ENCODE results near the gene POC1B.
A peak's percentile ranks its signal among the peaks of the same experiment; 100 is the strongest.

The POC1B gene

DNA sequence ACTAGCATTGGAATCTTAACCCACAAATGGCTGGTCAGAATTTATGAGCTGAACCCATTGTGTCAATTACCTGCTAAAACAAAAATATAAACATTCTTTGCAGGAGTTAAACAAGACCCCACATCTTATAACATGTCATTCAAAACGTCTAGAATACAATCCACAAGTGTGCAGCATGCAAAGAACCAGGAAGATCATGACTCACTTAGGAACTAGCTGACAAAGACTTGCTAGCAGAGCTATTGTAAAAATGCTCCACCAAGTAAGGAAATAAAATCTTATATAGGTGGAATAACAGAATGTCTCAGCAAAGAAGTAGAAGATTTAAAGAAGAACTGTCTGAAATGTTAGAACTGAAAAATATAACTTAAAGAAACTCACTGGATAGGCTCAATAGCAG lies 26.5 kb upstream of the POC1B start:
- Histone ChIP-seq H3K9me3 (replicated peaks; ENCODE audit: low read length) (no peaks in the 10 kb centered on the region), H3K27me3 (ENCODE audit: control insufficient read depth, insufficient read depth, low read length) (no peaks in the 10 kb centered on the region), H3K9ac (ENCODE audit: low read depth, low read length) (no peak overlapping the region), H3K4me2 (ENCODE audit: low read length) (no peak overlapping the region), H3K4me1 (ENCODE audit: control insufficient read depth, insufficient read depth, low read length) (no peaks in the 10 kb centered on the region), H3K4me3 (ENCODE audit: low read length) (no peak overlapping the region), H3K36me3 (ENCODE audit: insufficient read depth, low read length) (no peaks in the 10 kb centered on the region)

- H3K4me1 ChIP-seq (ENCODE audit: control insufficient read depth, insufficient read depth, low read length), result no peaks in the 10 kb centered on the region
- H3K36me3 ChIP-seq (ENCODE audit: insufficient read depth, low read length), result no peaks in the 10 kb centered on the region
- H3K4me2 ChIP-seq (ENCODE audit: low read length), result no peak overlapping the region
- H3K9ac ChIP-seq (ENCODE audit: low read depth, low read length), result no peak overlapping the region
- no peak overlapping the region for H3K4me3 ChIP-seq (ENCODE audit: low read length)
- H3K27me3 ChIP-seq (ENCODE audit: control insufficient read depth, insufficient read depth, low read length), result no peaks in the 10 kb centered on the region
- H3K9me3 ChIP-seq (replicated peaks; ENCODE audit: low read length), result no peaks in the 10 kb centered on the region
Observed at GRCh38 chr12:89551747-89552146, 25.9 kb upstream of the POC1B start.

- Histone ChIP-seq H3K4me1 (ENCODE audit: control insufficient read depth, insufficient read depth, low read length) (peaks cover 28% of the 10 kb centered on the region), H3K27me3 (ENCODE audit: control insufficient read depth, insufficient read depth, low read length) (no peaks in the 10 kb centered on the region), H3K36me3 (ENCODE audit: insufficient read depth, low read length) (no peaks in the 10 kb centered on the region), H3K9ac (ENCODE audit: low read depth, low read length) (no peak overlapping the region), H3K4me3 (ENCODE audit: low read length) (no peak overlapping the region), H3K9me3 (replicated peaks; ENCODE audit: low read length) (no peaks in the 10 kb centered on the region), H3K4me2 (ENCODE audit: low read length) (no peak overlapping the region)
Observed at GRCh38 chr12:89547101-89547500, 21.3 kb upstream of the POC1B start.

DNA sequence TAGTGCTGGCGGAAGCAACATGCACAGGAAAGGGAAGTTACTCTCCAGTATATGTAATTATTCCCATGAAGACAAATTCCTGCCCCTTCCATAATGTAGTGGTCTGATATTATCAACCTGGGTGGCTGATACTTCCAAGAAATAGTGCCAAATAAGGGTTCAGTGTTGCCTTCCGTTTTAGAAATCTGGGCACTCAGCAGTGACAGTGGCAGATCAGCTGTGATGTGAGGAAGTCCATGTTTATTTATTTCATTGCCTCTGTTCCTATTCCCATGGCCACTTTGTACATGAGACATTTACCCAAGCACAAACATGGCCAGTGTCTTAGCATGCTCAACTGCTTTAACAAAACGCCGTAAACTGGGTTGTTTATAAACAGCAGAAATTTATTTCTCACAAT lies 20.3 kb upstream of the POC1B start:
- Histone ChIP-seq H3K4me2 (ENCODE audit: low read length) (no peak overlapping the region), H3K9me3 (replicated peaks; ENCODE audit: low read length) (no peaks in the 10 kb centered on the region), H3K36me3 (ENCODE audit: insufficient read depth, low read length) (no peaks in the 10 kb centered on the region), H3K9ac (ENCODE audit: low read depth, low read length) (no peak overlapping the region), H3K27me3 (ENCODE audit: control insufficient read depth, insufficient read depth, low read length) (no peaks in the 10 kb centered on the region), H3K4me3 (ENCODE audit: low read length) (no peak overlapping the region), H3K4me1 (ENCODE audit: control insufficient read depth, insufficient read depth, low read length) (peaks cover 28% of the 10 kb centered on the region)

DNA sequence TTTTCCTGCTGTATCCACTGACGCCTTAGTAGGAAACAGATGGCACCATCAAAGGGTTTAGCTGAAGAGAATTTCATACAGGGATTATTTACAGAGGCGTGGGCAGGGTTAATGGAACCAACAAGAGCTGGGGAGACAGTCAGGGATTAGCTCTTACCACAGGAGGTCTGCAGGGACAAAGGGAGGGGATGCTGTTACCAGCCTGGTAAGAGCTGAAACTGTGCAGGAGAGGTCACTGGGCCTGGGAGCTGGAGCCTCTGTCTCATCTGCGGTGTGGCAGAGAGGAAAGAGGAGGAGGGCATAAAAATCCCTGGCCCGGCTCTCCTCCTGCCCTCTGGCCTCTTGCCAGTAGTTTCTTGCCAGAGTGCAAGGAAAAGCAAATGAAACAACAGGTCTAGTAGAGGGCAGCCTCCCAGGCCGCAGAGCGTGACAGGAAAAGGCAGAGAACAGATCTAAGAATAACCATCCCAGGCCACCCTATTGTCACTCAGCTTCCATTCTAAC lies 18.9 kb upstream of the POC1B start:
- no peaks in the 10 kb centered on the region for H3K36me3 ChIP-seq (ENCODE audit: insufficient read depth, low read length)
- H3K27me3 ChIP-seq (ENCODE audit: control insufficient read depth, insufficient read depth, low read length), result no peaks in the 10 kb centered on the region
- H3K4me2 ChIP-seq (ENCODE audit: low read length), result peak overlapping the region; percentile 11
- no peaks in the 10 kb centered on the region for H3K9me3 ChIP-seq (replicated peaks; ENCODE audit: low read length)
- peaks cover 28% of the 10 kb centered on the region for H3K4me1 ChIP-seq (ENCODE audit: control insufficient read depth, insufficient read depth, low read length)
- H3K4me3 ChIP-seq (ENCODE audit: low read length), result no peak overlapping the region
- H3K9ac ChIP-seq (ENCODE audit: low read depth, low read length), result peak overlapping the region; percentile 10

DNA sequence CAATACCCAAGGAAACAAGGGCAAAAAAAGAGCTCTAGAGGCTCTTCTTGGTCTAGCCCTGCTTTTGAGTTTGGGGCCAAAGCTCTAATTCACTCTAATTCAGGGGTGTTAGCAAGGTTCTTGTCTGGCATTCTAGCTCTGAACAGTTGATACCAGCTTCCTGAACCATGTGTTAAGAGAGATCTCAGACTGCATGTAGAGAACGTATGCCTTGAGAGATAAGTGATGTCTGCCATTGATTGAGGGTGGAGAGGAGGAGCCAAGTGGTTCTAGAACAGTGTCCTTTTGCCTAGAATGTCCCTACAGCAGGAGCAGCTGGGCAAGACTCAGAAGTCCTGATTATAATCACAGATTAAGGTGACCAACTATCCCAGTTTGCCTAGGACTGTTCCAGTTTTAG lies 18.2 kb upstream of the POC1B start:
- Histone ChIP-seq H3K4me2 (ENCODE audit: low read length) (no peak overlapping the region), H3K9me3 (replicated peaks; ENCODE audit: low read length) (no peaks in the 10 kb centered on the region), H3K36me3 (ENCODE audit: insufficient read depth, low read length) (no peaks in the 10 kb centered on the region), H3K27me3 (ENCODE audit: control insufficient read depth, insufficient read depth, low read length) (no peaks in the 10 kb centered on the region), H3K4me1 (ENCODE audit: control insufficient read depth, insufficient read depth, low read length) (peaks cover 28% of the 10 kb centered on the region), H3K4me3 (ENCODE audit: low read length) (no peak overlapping the region), H3K9ac (ENCODE audit: low read depth, low read length) (no peak overlapping the region)

DNA sequence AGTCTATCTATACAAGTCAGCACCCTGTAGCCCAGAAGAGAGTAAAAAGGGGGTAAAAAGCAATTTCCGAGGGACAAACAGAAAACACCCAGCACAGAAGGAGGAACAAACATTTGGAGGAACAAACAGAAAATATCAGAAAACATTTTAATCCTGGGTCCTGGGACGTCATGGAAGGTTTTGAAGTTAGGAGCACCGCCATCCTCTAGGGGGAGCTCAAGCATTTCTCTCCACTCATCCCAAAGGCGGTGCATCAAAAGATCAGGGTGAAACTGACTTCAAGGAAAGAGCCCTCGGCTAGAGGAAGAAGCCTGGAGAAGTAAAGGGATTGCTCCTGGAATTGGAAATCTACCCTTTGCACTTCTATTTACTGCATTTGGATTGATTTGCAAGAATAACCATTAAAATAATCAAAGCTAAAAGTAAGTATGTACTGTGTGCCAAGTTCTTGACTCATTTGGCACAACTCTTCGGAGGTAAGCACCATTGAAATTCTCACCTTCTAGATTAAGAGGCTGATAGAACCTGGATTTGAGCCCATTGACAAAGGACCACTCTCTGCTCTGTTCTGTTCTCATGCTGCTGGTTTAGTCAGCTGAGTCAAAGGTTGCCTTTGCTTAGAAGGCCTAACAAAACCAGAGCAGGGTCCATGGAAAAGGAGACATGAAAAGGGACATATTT lies 17.2 kb upstream of the POC1B start:
- Histone ChIP-seq H3K4me3 (ENCODE audit: low read length) (no peak overlapping the region), H3K4me2 (ENCODE audit: low read length) (no peak overlapping the region), H3K36me3 (ENCODE audit: insufficient read depth, low read length) (no peaks in the 10 kb centered on the region), H3K9ac (ENCODE audit: low read depth, low read length) (no peak overlapping the region), H3K27me3 (ENCODE audit: control insufficient read depth, insufficient read depth, low read length) (no peaks in the 10 kb centered on the region), H3K9me3 (replicated peaks; ENCODE audit: low read length) (no peaks in the 10 kb centered on the region), H3K4me1 (ENCODE audit: control insufficient read depth, insufficient read depth, low read length) (peaks cover 28% of the 10 kb centered on the region)

- Histone ChIP-seq H3K9ac (ENCODE audit: low read depth, low read length) (no peak overlapping the region), H3K4me1 (ENCODE audit: control insufficient read depth, insufficient read depth, low read length) (peaks cover 28% of the 10 kb centered on the region), H3K27me3 (ENCODE audit: control insufficient read depth, insufficient read depth, low read length) (no peaks in the 10 kb centered on the region), H3K36me3 (ENCODE audit: insufficient read depth, low read length) (no peaks in the 10 kb centered on the region), H3K4me3 (ENCODE audit: low read length) (no peak overlapping the region), H3K9me3 (replicated peaks; ENCODE audit: low read length) (no peaks in the 10 kb centered on the region), H3K4me2 (ENCODE audit: low read length) (no peak overlapping the region)
Observed at GRCh38 chr12:89542236-89542635, 16.4 kb upstream of the POC1B start.

DNA sequence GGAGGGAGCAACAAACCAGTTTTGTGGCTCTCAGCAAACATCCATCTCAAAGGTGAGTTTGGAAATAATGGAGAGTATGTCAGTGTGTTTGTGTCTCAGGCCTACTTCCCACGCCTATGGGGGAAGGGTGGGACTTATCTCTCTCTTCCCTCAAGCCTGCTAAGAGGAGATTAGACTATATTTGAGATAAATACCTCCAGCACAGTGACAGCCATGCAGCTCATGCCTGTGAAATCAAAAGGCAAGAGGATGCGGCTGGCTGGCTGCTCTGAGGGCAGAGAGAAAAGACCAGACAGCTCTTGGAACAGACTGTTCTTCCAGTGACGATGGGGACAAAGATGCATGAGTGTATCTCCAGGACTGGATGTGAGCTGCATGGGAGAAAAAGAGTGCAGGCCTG lies 14.7 kb upstream of the POC1B start:
- Histone ChIP-seq H3K9ac (ENCODE audit: low read depth, low read length) (no peak overlapping the region), H3K9me3 (replicated peaks; ENCODE audit: low read length) (no peaks in the 10 kb centered on the region), H3K4me1 (ENCODE audit: control insufficient read depth, insufficient read depth, low read length) (peaks cover 26% of the 10 kb centered on the region), H3K4me2 (ENCODE audit: low read length) (no peak overlapping the region), H3K27me3 (ENCODE audit: control insufficient read depth, insufficient read depth, low read length) (no peaks in the 10 kb centered on the region), H3K4me3 (ENCODE audit: low read length) (no peak overlapping the region), H3K36me3 (ENCODE audit: insufficient read depth, low read length) (no peaks in the 10 kb centered on the region)

DNA sequence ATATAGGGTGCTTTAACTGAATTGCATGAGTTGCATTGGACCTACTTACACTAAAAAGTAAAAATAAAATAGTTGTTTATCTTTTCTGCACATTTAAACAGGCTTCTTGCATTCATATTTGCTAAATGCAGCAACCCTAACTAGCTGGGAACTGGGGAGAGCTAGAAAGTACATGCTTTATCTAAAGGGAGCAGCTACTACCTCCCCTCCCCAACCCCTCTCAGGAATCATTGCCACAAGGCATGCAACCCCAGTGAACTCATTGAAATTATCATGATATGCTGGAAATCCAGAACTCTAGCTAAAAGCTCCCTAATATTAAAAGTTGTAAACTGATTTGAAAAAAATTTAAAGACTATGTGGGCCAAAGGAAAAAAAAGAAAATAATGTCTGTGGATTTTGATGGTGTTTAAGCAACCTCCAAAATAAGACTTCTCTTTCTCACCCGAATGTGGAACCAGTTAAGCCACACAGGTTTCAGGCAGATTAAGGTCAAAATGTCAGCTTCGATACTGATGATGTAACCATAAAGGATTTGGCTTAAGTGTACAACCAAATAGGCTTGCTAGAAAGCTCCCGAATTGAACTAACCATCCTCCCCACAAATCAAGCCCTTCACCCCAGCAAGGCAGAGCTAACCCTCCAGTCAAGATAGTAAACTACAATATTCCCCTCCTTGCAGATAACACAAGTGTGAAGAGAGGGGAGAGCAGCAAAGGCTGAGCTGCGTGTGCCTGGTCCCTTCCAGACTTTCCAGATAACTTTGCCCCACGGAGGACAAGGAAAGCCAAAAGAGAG lies 13.8 kb upstream of the POC1B start:
- Histone ChIP-seq H3K9me3 (replicated peaks; ENCODE audit: low read length) (no peaks in the 10 kb centered on the region), H3K4me1 (ENCODE audit: control insufficient read depth, insufficient read depth, low read length) (peaks cover 17% of the 10 kb centered on the region), H3K36me3 (ENCODE audit: insufficient read depth, low read length) (no peaks in the 10 kb centered on the region), H3K4me2 (ENCODE audit: low read length) (no peak overlapping the region), H3K9ac (ENCODE audit: low read depth, low read length) (no peak overlapping the region), H3K27me3 (ENCODE audit: control insufficient read depth, insufficient read depth, low read length) (no peaks in the 10 kb centered on the region), H3K4me3 (ENCODE audit: low read length) (no peak overlapping the region)

DNA sequence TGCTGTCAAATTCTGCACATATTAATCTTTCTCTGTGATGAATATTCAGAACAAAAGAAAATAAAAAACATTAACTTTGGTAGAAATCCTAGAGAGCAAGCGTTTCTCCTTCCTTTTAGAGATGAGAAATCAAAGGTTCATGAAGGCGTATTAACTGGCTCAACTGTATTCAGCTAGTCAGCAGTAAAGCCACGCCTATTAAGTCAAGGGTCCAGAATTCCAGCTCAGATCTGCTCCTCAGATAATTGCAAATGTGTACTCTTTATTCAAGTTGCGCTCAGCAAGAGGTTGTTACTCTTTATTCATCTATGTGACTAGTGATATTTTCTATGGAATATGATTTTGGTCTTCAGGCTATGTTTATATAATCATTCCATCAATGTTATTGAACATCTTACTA lies 13.1 kb upstream of the POC1B start:
- Histone ChIP-seq H3K36me3 (ENCODE audit: insufficient read depth, low read length) (no peaks in the 10 kb centered on the region), H3K9ac (ENCODE audit: low read depth, low read length) (no peak overlapping the region), H3K27me3 (ENCODE audit: control insufficient read depth, insufficient read depth, low read length) (no peaks in the 10 kb centered on the region), H3K4me3 (ENCODE audit: low read length) (no peak overlapping the region), H3K4me1 (ENCODE audit: control insufficient read depth, insufficient read depth, low read length) (peaks cover 9% of the 10 kb centered on the region), H3K9me3 (replicated peaks; ENCODE audit: low read length) (no peaks in the 10 kb centered on the region), H3K4me2 (ENCODE audit: low read length) (no peak overlapping the region)

- no peaks in the 10 kb centered on the region for H3K27me3 ChIP-seq (ENCODE audit: control insufficient read depth, insufficient read depth, low read length)
- no peak overlapping the region for H3K4me2 ChIP-seq (ENCODE audit: low read length)
- no peaks in the 10 kb centered on the region for H3K4me1 ChIP-seq (ENCODE audit: control insufficient read depth, insufficient read depth, low read length)
- no peaks in the 10 kb centered on the region for H3K9me3 ChIP-seq (replicated peaks; ENCODE audit: low read length)
- H3K4me3 ChIP-seq (ENCODE audit: low read length), result no peak overlapping the region
- no peaks in the 10 kb centered on the region for H3K36me3 ChIP-seq (ENCODE audit: insufficient read depth, low read length)
- no peak overlapping the region for H3K9ac ChIP-seq (ENCODE audit: low read depth, low read length)
Observed at GRCh38 chr12:89537389-89537788, 11.5 kb upstream of the POC1B start.

Measured in skeletal muscle satellite cell (primary cell).